ENCODE results near the gene DNMBP.
"Not testable (repeated sequence)": the region's sequence is repeated elsewhere in the genome, so short reads cannot be mapped to it uniquely, and the experiment has no call there.

Gene DNMBP

GRCh38 chr10:99852481-99853213 lies 157.1 kb downstream of the DNMBP start:
- Mint-ChIP-seq H3K27ac (no peak overlapping the region), H3K4me3 (no peak overlapping the region), H3K27me3 (ENCODE audit: low read depth) (peaks cover 11% of the 10 kb centered on the region), H3K9me3 (no peaks in the 10 kb centered on the region), H3K36me3 (ENCODE audit: low read depth) (no peaks in the 10 kb centered on the region), H3K4me1 (ENCODE audit: low read depth) (no peaks in the 10 kb centered on the region)
- DNase-seq (ENCODE audit: low spot score): no peak

- Mint-ChIP-seq H3K4me1 (ENCODE audit: low read depth) (no peaks in the 10 kb centered on the region), H3K27ac (no peak overlapping the region), H3K36me3 (ENCODE audit: low read depth) (no peaks in the 10 kb centered on the region), H3K27me3 (ENCODE audit: low read depth) (peaks cover 10% of the 10 kb centered on the region), H3K4me3 (no peak overlapping the region), H3K9me3 (no peaks in the 10 kb centered on the region)
- no peak for DNase-seq (ENCODE audit: low spot score)
Observed at GRCh38 chr10:99851825-99852224, 157.9 kb downstream of the DNMBP start.

DNA sequence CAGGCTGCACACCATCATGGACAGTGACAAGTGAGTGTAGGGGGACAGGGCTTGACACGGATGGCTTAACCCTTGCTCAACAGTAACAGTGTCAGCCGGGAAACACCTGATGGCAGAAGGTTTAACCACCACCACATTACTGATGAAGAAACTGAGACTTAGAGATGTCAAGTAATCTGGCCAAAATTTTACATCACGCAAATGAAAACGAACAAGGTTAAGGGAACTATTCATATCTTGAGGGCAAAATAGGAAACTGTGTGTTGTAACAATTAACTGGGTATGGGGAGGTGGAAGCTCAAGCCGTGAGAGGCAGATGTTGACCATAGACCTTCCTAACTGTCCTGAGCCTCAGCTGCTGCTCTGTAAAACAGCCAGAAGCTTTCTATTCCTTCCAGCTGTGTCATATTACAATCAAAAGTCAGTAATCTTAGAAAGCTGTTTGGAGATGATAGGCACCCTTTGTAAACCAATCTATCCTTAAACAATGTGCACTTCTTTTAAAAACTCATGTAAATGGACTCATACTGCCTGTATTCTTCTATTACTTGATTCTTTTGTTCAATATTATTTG lies 158.9 kb downstream of the DNMBP start:
- Mint-ChIP-seq H3K4me1 (ENCODE audit: low read depth) (peaks cover 5% of the 10 kb centered on the region), H3K36me3 (ENCODE audit: low read depth) (no peaks in the 10 kb centered on the region)

GRCh38 chr10:99850021-99850766 lies 159.6 kb downstream of the DNMBP start:
- Mint-ChIP-seq H3K27me3 (ENCODE audit: low read depth) (peaks cover 6% of the 10 kb centered on the region), H3K4me3 (no peak overlapping the region), H3K4me1 (ENCODE audit: low read depth) (peaks cover 7% of the 10 kb centered on the region), H3K27ac (no peak overlapping the region), H3K9me3 (no peaks in the 10 kb centered on the region), H3K36me3 (ENCODE audit: low read depth) (no peaks in the 10 kb centered on the region)
- no peak for DNase-seq (ENCODE audit: low spot score)

More for the DNA sequence above, 158.9 kb downstream of the DNMBP start:
- Mint-ChIP-seq H3K27me3 (ENCODE audit: low read depth) (peaks cover 6% of the 10 kb centered on the region), H3K27ac (no peak overlapping the region), H3K4me3 (no peak overlapping the region), H3K9me3 (no peaks in the 10 kb centered on the region)
- DNase-seq (ENCODE audit: low spot score): no peak

DNA sequence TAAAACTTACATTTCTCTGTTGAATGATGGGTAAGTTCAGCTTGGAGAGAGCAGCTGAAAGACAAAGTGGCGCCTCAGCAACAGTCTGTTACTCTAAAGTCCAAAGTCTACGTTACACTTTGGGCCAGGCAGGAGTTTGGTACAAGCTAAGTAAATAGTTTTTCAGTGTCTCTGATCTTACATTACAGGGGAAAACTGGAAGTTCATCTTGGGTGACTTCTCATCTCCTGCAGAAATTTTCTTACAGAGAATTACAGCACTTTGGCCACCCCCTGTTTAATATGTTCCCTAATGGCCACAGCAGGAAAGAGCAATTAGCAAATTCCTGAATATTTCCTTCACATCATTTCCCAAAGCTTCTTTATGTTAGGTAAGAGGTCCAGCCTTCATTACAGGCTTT lies 160.2 kb downstream of the DNMBP start:
- H3K27ac Mint-ChIP-seq: no peak overlapping the region
- H3K9me3 Mint-ChIP-seq: no peaks in the 10 kb centered on the region
- no peak for DNase-seq (ENCODE audit: low spot score)
- H3K4me3 Mint-ChIP-seq: no peak overlapping the region
- H3K27me3 Mint-ChIP-seq (ENCODE audit: low read depth): peaks cover 6% of the 10 kb centered on the region
- peaks cover 7% of the 10 kb centered on the region for H3K4me1 Mint-ChIP-seq (ENCODE audit: low read depth)
- H3K36me3 Mint-ChIP-seq (ENCODE audit: low read depth): no peaks in the 10 kb centered on the region

DNA sequence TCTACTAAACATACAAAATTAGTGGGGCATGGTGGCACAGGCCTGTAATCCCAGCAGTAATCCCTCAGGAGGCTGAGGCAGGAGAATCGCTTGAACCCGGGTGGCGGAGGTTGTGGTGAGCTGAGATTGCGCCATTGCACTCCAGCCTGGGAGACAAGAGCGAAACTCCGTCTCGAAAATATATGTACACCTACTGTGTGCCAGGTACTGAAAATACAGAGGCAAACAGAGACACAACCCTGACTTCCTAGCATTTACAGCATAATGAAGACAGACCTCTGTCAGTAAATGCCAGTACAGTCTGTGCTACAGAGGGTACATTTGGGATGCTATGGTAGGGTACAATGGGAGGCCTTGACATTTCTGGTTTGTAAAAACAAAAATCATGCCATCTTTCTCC lies 160.7 kb downstream of the DNMBP start:
- no peak overlapping the region for H3K4me3 Mint-ChIP-seq
- no peak for DNase-seq (ENCODE audit: low spot score)
- H3K9me3 Mint-ChIP-seq: no peaks in the 10 kb centered on the region
- H3K4me1 Mint-ChIP-seq (ENCODE audit: low read depth): peaks cover 7% of the 10 kb centered on the region
- H3K27me3 Mint-ChIP-seq (ENCODE audit: low read depth): peaks cover 6% of the 10 kb centered on the region
- no peaks in the 10 kb centered on the region for H3K36me3 Mint-ChIP-seq (ENCODE audit: low read depth)
- H3K27ac Mint-ChIP-seq: no peak overlapping the region

DNA sequence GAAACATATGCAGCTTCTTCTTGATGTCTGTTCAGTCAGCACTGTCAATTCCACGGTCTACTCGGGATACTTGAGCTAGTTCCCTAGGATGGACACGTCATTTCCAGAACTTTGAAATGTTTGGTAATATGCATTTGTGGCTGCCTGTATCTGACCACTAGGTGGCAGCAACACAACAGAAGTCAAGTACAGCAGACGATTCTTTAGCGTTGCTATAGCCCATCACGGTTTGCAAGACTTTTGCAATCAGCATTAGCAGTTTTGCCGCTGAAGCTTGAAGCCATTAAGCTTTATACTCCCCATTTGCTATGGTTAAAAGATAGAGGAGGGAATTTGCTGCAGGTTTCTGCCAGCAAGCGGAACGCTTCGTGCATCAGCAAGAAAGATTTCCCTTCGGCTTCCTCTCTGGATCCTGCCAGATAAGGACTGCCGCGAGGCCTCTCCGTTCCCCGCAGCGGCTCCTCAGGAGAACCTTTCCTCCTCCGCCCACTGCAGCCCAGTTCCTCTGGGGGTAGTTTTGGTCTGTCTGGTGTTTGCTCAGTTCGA lies 163.8 kb downstream of the DNMBP start:
- H3K4me1 Mint-ChIP-seq (ENCODE audit: low read depth): peaks cover 7% of the 10 kb centered on the region
- DNase-seq (ENCODE audit: low spot score): peak; percentile 61
- no peaks in the 10 kb centered on the region for H3K36me3 Mint-ChIP-seq (ENCODE audit: low read depth)
- peak overlapping the region; percentile 28 for H3K4me3 Mint-ChIP-seq
- H3K27ac Mint-ChIP-seq: no peak overlapping the region
- H3K27me3 Mint-ChIP-seq (ENCODE audit: low read depth): peaks cover 7% of the 10 kb centered on the region
- H3K9me3 Mint-ChIP-seq: no peaks in the 10 kb centered on the region

DNA sequence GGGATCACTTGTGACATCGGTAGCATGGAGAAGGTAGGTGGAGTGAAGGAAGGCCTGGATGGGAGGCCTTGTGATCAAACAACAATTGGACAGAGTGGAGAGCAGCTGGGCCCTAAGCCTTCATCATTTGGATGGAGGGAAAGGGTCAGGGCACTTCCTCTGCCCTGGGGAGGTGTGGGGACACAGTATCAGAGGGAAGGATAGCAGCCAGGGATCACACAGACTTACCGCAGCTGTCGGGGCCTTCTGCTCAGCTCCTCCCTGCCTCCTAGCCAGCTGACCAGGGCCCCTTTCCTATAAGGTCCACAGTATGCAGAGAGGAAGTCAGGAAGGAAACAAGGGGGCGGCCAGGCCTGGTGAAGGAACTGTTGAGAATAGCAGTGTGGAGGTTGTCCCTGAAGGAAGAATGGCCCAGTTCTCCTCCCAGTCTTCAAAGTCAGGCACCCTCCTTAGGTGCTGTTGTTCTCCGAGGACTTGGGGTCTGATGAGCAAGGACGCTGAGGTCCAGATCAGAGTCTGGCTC lies 165.3 kb downstream of the DNMBP start:
- Mint-ChIP-seq H3K27me3 (ENCODE audit: low read depth) (peaks cover 6% of the 10 kb centered on the region), H3K9me3 (no peaks in the 10 kb centered on the region), H3K27ac (no peak overlapping the region), H3K36me3 (ENCODE audit: low read depth) (no peaks in the 10 kb centered on the region), H3K4me1 (ENCODE audit: low read depth) (peaks cover 7% of the 10 kb centered on the region), H3K4me3 (no peak overlapping the region)
- no peak for DNase-seq (ENCODE audit: low spot score)

GRCh38 chr10:99843310-99843709 lies 166.4 kb downstream of the DNMBP start:
- Mint-ChIP-seq H3K9me3 (no peaks in the 10 kb centered on the region), H3K27me3 (ENCODE audit: low read depth) (peaks cover 6% of the 10 kb centered on the region), H3K36me3 (ENCODE audit: low read depth) (no peaks in the 10 kb centered on the region), H3K4me1 (ENCODE audit: low read depth) (peaks cover 7% of the 10 kb centered on the region), H3K27ac (no peak overlapping the region), H3K4me3 (no peak overlapping the region)
- DNase-seq (ENCODE audit: low spot score): no peak

GRCh38 chr10:99841746-99842145 lies 168.0 kb downstream of the DNMBP start:
- Mint-ChIP-seq H3K9me3 (no peaks in the 10 kb centered on the region), H3K36me3 (ENCODE audit: low read depth) (no peaks in the 10 kb centered on the region), H3K27ac (no peak overlapping the region), H3K4me3 (no peak overlapping the region), H3K4me1 (ENCODE audit: low read depth) (peaks cover 7% of the 10 kb centered on the region), H3K27me3 (ENCODE audit: low read depth) (peaks cover 6% of the 10 kb centered on the region)
- no peak for DNase-seq (ENCODE audit: low spot score)

DNA sequence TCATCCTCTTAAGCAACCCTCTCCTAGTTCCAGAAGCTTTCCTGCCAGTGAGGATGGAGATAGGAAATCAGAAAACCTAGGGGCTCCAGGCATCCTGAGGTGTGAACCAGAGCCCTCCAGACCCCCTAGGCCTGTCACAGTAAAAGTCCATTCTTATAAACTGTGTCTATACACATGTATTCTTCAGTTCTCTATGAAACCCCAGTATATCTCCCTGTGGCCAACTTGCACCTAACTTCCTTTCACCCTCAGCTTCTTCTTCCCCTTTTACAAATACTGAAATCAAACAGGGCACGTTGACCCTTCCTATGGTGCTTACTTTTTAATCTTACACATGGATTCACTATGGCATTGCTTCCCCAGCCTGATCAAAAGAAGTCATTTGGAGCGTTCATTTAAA lies 168.9 kb downstream of the DNMBP start:
- not testable (repeated sequence) for H3K36me3 Mint-ChIP-seq (ENCODE audit: low read depth)

DNA sequence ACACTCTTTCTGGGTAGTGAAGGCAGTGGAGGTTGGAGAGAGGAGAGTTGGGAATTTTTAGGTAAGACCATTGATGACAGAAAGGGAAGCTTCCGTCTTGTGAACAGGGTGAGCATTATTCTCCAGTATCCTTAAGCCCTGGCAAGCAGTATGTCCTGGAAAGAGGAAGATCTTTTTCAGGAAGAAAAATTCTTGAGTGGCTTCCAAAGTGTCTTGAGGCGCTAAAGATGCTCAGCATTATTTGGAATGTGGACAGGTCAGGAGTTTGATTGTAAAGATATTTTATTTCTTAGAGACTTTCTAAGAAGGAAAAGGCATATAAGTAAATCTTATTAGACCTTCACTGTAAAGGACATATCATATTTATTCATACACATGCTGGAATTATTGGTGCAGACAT lies 173.0 kb downstream of the DNMBP start:
- Mint-ChIP-seq H3K27me3 (ENCODE audit: low read depth) (no peaks in the 10 kb centered on the region), H3K27ac (no peak overlapping the region), H3K9me3 (no peaks in the 10 kb centered on the region), H3K36me3 (ENCODE audit: low read depth) (no peaks in the 10 kb centered on the region), H3K4me3 (no peak overlapping the region), H3K4me1 (ENCODE audit: low read depth) (no peaks in the 10 kb centered on the region)
- DNase-seq (ENCODE audit: low spot score): no peak

More for the DNA sequence above, 168.9 kb downstream of the DNMBP start:
- not testable (repeated sequence) for H3K27me3 Mint-ChIP-seq (ENCODE audit: low read depth); H3K4me3 Mint-ChIP-seq; H3K4me1 Mint-ChIP-seq (ENCODE audit: low read depth); H3K9me3 Mint-ChIP-seq; DNase-seq (ENCODE audit: low spot score); H3K27ac Mint-ChIP-seq

GRCh38 chr10:99835947-99836346 lies 173.8 kb downstream of the DNMBP start:
- no peaks in the 10 kb centered on the region for H3K27me3 Mint-ChIP-seq (ENCODE audit: low read depth)
- H3K4me3 Mint-ChIP-seq: no peak overlapping the region

GRCh38 chr10:99834410-99834809 lies 175.3 kb downstream of the DNMBP start:
- Mint-ChIP-seq H3K27ac (no peak overlapping the region), H3K27me3 (ENCODE audit: low read depth) (peaks cover 2% of the 10 kb centered on the region), H3K9me3 (no peaks in the 10 kb centered on the region), H3K4me1 (ENCODE audit: low read depth) (no peaks in the 10 kb centered on the region), H3K4me3 (no peak overlapping the region), H3K36me3 (ENCODE audit: low read depth) (no peaks in the 10 kb centered on the region)
- no peak for DNase-seq (ENCODE audit: low spot score)

More at GRCh38 chr10:99835947-99836346, 173.8 kb downstream of the DNMBP start:
- Mint-ChIP-seq H3K4me1 (ENCODE audit: low read depth) (no peaks in the 10 kb centered on the region), H3K27ac (no peak overlapping the region), H3K9me3 (no peaks in the 10 kb centered on the region), H3K36me3 (ENCODE audit: low read depth) (no peaks in the 10 kb centered on the region)
- DNase-seq (ENCODE audit: low spot score): no peak
